Activated CD8-positive, alpha-beta T cell treated with anti-CD3 and anti-CD28 coated beads, Interleukin-2, amount 10 ng/mL, durations not matched to agents 7 days and 5 days (primary cell): ENCODE measurements around the gene SRPK1. TPM values are rescaled to one million over a fixed set of nuclear protein-coding genes. Genes with fewer than 3 reads are reported as not detected.
"Not testable (repeated sequence)": the region's sequence is repeated elsewhere in the genome, so short reads cannot be mapped to it uniquely, and the experiment has no call there.

Experiments
- ATAC-seq: fragments of 150-1000 bp; cut with Tn5 transposase; one replicate; pipeline ENCODE4 v1.10.0; 2021; ENCODE audit warnings: moderate library complexity
- CTCF ChIA-PET: fragments of 350-600 bp; sonication (Branson Sonifier 250); formaldehyde crosslinking; loops from one replicate; lab custom pipeline; 2021; ENCODE audit warnings: antibody characterized with exemption; lab: Charles Lee
- POLR2A ChIA-PET: fragments of 350-600 bp; sonication (Branson Sonifier 250); formaldehyde crosslinking; loops from one replicate; lab custom pipeline; 2021; ENCODE audit warnings: antibody characterized with exemption; lab: Charles Lee
- DNase-seq: peaks from one replicate; pipeline ENCODE4 v3.0.0-alpha.2; 2020
- H3K27ac Mint-ChIP-seq: one replicate; pipeline ENCODE4 v1.8.0; 2021; ENCODE audit warnings: mild to moderate bottlenecking, mixed read lengths
- H3K27me3 Mint-ChIP-seq: one replicate; pipeline ENCODE4 v1.8.0; 2021; ENCODE audit warnings: low read depth, mixed read lengths
- H3K36me3 Mint-ChIP-seq: one replicate; pipeline ENCODE4 v1.8.0; 2021; ENCODE audit warnings: low read depth, mixed read lengths
- H3K4me1 Mint-ChIP-seq: one replicate; pipeline ENCODE4 v1.8.0; 2021; ENCODE audit warnings: low read depth, mixed read lengths
- H3K4me3 Mint-ChIP-seq: one replicate; pipeline ENCODE4 v1.8.0; 2021; ENCODE audit warnings: mild to moderate bottlenecking, mixed read lengths
- H3K9me3 Mint-ChIP-seq: one replicate; pipeline ENCODE4 v1.8.0; 2022; ENCODE audit warnings: mixed read lengths; ENCODE audit not compliant: insufficient read depth
- total RNA-seq, 2 experiments: library from RNA; stranded (reverse); gene quantifications; one replicate each; pipeline ENCODE4 v1.2.3, GENCODE V29; 2021

The SRPK1 gene
- total RNA-seq, 2 experiments from 2014 or later, result 81.2 to 86.3 TPM

- Mint-ChIP-seq H3K4me3 (no peak overlapping the region), H3K36me3 (no peaks in the 10 kb centered on the region), H3K27me3 (no peaks in the 10 kb centered on the region), H3K4me1 (peaks cover 7% of the 10 kb centered on the region), H3K9me3 (no peaks in the 10 kb centered on the region), H3K27ac (no peak overlapping the region)
- ATAC-seq (peak; percentile 39), DNase-seq (no peak)
- ChIA-PET POLR2A (no interaction called here), CTCF (no interaction called here)
These were observed 27.8 kb upstream of the SRPK1 start for GRCh38 chr6:35948725-35949124.

GRCh38 chr6:35945650-35946025 is 24.7 kb upstream of the SRPK1 start:
- no peaks in the 10 kb centered on the region for H3K9me3 Mint-ChIP-seq
- no peaks in the 10 kb centered on the region for H3K36me3 Mint-ChIP-seq
- no peak overlapping the region for H3K4me3 Mint-ChIP-seq
- no peak for DNase-seq
- ChIA-PET CTCF (no interaction called here), POLR2A (no interaction called here)
- no peak for ATAC-seq
- H3K4me1 Mint-ChIP-seq, result no peaks in the 10 kb centered on the region
- no peak overlapping the region for H3K27ac Mint-ChIP-seq
- peaks cover 10% of the 10 kb centered on the region for H3K27me3 Mint-ChIP-seq

GRCh38 chr6:35943390-35943789 is 22.5 kb upstream of the SRPK1 start:
- CTCF ChIA-PET, result no interaction called here
- DNase-seq, result no peak
- H3K27me3 Mint-ChIP-seq, result peaks cover 10% of the 10 kb centered on the region
- no peaks in the 10 kb centered on the region for H3K9me3 Mint-ChIP-seq
- no peak overlapping the region for H3K27ac Mint-ChIP-seq
- ATAC-seq, result no peak
- H3K4me3 Mint-ChIP-seq, result no peak overlapping the region
- POLR2A ChIA-PET, result no interaction called here
- H3K36me3 Mint-ChIP-seq, result no peaks in the 10 kb centered on the region
- no peaks in the 10 kb centered on the region for H3K4me1 Mint-ChIP-seq

GRCh38 chr6:35942355-35942754 is 21.5 kb upstream of the SRPK1 start:
- no peaks in the 10 kb centered on the region for H3K36me3 Mint-ChIP-seq
- DNase-seq (no peak), ATAC-seq (no peak)
- ChIA-PET CTCF (no interaction called here), POLR2A (no interaction called here)
- H3K27me3 Mint-ChIP-seq, result peaks cover 10% of the 10 kb centered on the region
- no peak overlapping the region for H3K4me3 Mint-ChIP-seq
- no peak overlapping the region for H3K27ac Mint-ChIP-seq
- no peaks in the 10 kb centered on the region for H3K9me3 Mint-ChIP-seq
- no peaks in the 10 kb centered on the region for H3K4me1 Mint-ChIP-seq

GRCh38 chr6:35941170-35941569 is 20.3 kb upstream of the SRPK1 start:
- H3K9me3 Mint-ChIP-seq, H3K36me3 Mint-ChIP-seq, CTCF ChIA-PET, POLR2A ChIA-PET, ATAC-seq, H3K27ac Mint-ChIP-seq, H3K4me3 Mint-ChIP-seq, H3K4me1 Mint-ChIP-seq, DNase-seq: not testable (repeated sequence)
- peaks cover 13% of the 10 kb centered on the region for H3K27me3 Mint-ChIP-seq

- CTCF ChIA-PET, DNase-seq, POLR2A ChIA-PET, ATAC-seq, H3K36me3 Mint-ChIP-seq, H3K4me3 Mint-ChIP-seq, H3K4me1 Mint-ChIP-seq, H3K27ac Mint-ChIP-seq, H3K9me3 Mint-ChIP-seq: not testable (repeated sequence)
- H3K27me3 Mint-ChIP-seq, result peaks cover 15% of the 10 kb centered on the region
These were observed 19.1 kb upstream of the SRPK1 start for GRCh38 chr6:35940014-35940413.

GRCh38 chr6:35939259-35939658 is 18.4 kb upstream of the SRPK1 start:
- DNase-seq, H3K27ac Mint-ChIP-seq, POLR2A ChIA-PET, H3K4me3 Mint-ChIP-seq, H3K4me1 Mint-ChIP-seq, ATAC-seq, H3K9me3 Mint-ChIP-seq, H3K36me3 Mint-ChIP-seq: not testable (repeated sequence)
- H3K27me3 Mint-ChIP-seq, result peaks cover 17% of the 10 kb centered on the region
- CTCF ChIA-PET, result interaction anchor here (1.0 kb wide), 1 partner anchor 13 kb away, joined by 3 read pairs; no protein-coding TSS in a partner anchor

GRCh38 chr6:35936681-35937359 is 15.9 kb upstream of the SRPK1 start:
- Mint-ChIP-seq H3K36me3 (peaks cover 3% of the 10 kb centered on the region), H3K27me3 (peaks cover 14% of the 10 kb centered on the region), H3K27ac (no peak overlapping the region), H3K4me3 (no peak overlapping the region), H3K9me3 (no peaks in the 10 kb centered on the region), H3K4me1 (peaks cover 5% of the 10 kb centered on the region)
- ChIA-PET POLR2A (no interaction called here), CTCF (no interaction called here)
- DNase-seq, result no peak
- ATAC-seq, result no peak

GRCh38 chr6:35935469-35935868 is 14.6 kb upstream of the SRPK1 start:
- peaks cover 11% of the 10 kb centered on the region for H3K27me3 Mint-ChIP-seq
- DNase-seq (no peak), ATAC-seq (no peak)
- H3K9me3 Mint-ChIP-seq, result no peaks in the 10 kb centered on the region
- ChIA-PET CTCF (no interaction called here), POLR2A (no interaction called here)
- H3K36me3 Mint-ChIP-seq, result peaks cover 3% of the 10 kb centered on the region
- no peak overlapping the region for H3K4me3 Mint-ChIP-seq
- no peak overlapping the region for H3K27ac Mint-ChIP-seq
- peaks cover 5% of the 10 kb centered on the region for H3K4me1 Mint-ChIP-seq

GRCh38 chr6:35933844-35934243 is 12.9 kb upstream of the SRPK1 start:
- Mint-ChIP-seq H3K9me3 (no peaks in the 10 kb centered on the region), H3K27ac (no peak overlapping the region), H3K4me3 (no peak overlapping the region), H3K4me1 (peaks cover 5% of the 10 kb centered on the region), H3K36me3 (peaks cover 3% of the 10 kb centered on the region), H3K27me3 (peaks cover 11% of the 10 kb centered on the region)
- ATAC-seq (no peak), DNase-seq (no peak)
- POLR2A ChIA-PET, result no interaction called here
- CTCF ChIA-PET, result no interaction called here

GRCh38 chr6:35931873-35932272 is 11.0 kb upstream of the SRPK1 start:
- H3K27ac Mint-ChIP-seq, DNase-seq, ATAC-seq, H3K9me3 Mint-ChIP-seq, POLR2A ChIA-PET, H3K4me1 Mint-ChIP-seq, CTCF ChIA-PET, H3K4me3 Mint-ChIP-seq, H3K36me3 Mint-ChIP-seq: not testable (repeated sequence)
- peaks cover 11% of the 10 kb centered on the region for H3K27me3 Mint-ChIP-seq

- Mint-ChIP-seq H3K36me3 (peaks cover 3% of the 10 kb centered on the region), H3K9me3 (no peaks in the 10 kb centered on the region), H3K27ac (no peak overlapping the region), H3K27me3 (peaks cover 8% of the 10 kb centered on the region), H3K4me1 (peaks cover 5% of the 10 kb centered on the region), H3K4me3 (no peak overlapping the region)
- no peak for DNase-seq
- no peak for ATAC-seq
- CTCF ChIA-PET, result no interaction called here
- POLR2A ChIA-PET, result no interaction called here
These were observed 10.2 kb upstream of the SRPK1 start for GRCh38 chr6:35931120-35931561.

- DNase-seq, result no peak
- ATAC-seq, result no peak
- H3K27ac Mint-ChIP-seq, result no peak overlapping the region
- peaks cover 5% of the 10 kb centered on the region for H3K27me3 Mint-ChIP-seq
- peaks cover 3% of the 10 kb centered on the region for H3K36me3 Mint-ChIP-seq
- POLR2A ChIA-PET, result interaction anchor here (1.0 kb wide), 1 partner anchor 12 kb away, joined by 3 read pairs; no protein-coding TSS in a partner anchor
- CTCF ChIA-PET, result no interaction called here
- H3K4me3 Mint-ChIP-seq, result no peak overlapping the region
- no peaks in the 10 kb centered on the region for H3K9me3 Mint-ChIP-seq
- H3K4me1 Mint-ChIP-seq, result peaks cover 5% of the 10 kb centered on the region
These were observed 8.7 kb upstream of the SRPK1 start for GRCh38 chr6:35929601-35930000.
